Limb (tissue), 2 donors: ENCODE data around the gene SLC47A2.

Experiments used
- DNase-seq, 2 donors: peaks; one replicate each; pipeline ENCODE4 v3.0.0-alpha.2; 2016; ENCODE audit errors: extremely low spot score in 2 of 2

Gene SLC47A2

DNA sequence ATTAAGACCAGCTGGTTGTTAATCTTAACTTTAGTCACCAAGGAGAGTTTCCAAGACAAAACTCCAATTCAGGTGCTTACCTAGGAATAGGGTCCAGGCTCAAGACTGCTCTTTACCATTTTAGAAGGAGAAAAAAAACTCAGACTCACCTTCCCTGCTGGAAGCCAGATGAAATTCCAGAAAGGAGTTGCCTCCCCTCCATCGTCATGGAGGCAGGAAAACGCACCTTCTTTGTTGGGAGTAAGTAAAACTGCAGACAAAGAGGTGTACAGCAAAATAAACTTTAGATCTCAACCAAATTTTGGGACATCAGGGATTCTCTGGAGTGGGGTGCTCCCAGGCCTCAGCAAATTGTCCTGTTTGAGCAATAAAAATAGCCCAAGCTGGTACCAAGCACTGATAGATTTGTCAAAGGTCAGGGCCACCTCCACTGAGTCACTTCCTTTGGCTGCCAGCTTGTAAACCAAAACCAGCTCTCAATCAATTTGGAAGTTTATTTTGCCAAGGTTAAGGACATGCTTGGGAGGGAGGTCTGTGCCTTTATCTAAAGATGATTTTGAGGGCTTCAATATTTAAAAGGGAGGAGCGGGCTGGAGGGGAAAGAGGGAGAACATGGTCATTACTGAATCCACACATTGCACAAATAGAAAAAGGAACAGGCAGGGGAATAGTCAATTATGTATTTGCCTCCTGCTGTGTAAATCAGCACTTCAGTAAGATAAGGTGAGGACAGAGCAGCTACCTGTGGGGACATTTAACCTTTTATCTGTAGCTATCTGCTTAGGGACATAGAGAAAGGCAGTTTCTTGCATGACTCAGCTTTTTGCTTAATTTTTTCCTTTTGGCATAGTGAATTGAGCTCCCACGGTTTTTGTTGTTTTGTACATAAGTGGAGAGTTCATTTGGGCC is 69.3 kb downstream of the SLC47A2 start:
- DNase-seq, result no peak

DNA sequence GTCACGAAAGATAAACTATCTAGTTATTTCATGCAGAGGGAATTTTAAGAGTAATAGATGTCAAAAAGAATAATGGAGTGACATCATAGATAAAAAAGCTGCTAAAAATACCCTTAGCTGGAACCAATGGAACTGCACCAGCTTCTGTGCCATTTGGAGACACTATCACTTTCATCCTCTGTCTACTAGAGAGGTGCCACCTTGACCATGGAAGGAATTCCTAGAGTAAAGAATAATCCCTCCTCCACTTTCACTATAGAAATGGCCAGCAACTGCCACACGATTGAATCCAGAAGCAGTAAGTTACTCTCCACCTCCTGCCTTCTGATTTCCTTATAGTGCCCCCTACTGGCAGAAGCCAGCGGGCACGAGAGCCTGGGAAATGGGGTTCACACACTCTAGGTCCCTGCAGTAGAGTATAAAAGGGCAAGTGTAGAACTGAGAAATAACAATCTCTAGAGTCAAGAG is 70.6 kb downstream of the SLC47A2 start:
- no peak for DNase-seq

DNA sequence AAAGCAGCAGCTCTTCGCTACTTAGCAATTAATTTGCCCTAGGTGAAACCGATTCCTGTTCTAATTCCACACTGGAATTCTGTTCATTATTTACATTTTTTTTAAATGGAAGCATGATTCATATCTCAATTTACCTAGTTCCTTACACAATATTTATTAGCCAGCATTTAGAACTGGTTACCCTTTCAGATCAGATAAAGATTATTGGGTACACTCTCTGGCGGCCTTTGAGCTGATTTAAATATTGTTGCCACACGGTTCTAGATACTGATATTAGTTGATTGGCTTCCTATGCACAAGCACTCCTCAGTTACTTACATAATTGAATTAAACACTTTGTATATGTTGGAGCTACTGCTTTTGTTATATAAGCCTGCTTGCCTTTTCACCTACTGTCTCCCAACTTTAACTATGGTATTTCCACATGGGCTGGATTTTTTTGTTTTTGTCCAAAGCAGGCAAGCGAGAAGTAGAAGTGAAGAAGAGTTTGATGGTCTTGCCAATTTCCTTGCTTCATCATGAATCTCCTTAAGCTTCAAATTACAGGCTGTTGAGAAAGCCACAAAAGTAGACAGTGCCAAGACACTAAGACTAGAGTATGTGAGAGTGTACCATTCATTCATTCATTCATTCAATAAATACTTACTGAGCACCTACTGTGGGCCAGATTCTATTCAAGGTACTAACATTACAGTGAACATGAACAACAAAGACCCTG is 71.7 kb downstream of the SLC47A2 start:
- no peak for DNase-seq

GRCh38 chr17:19642373-19642893 is 74.0 kb downstream of the SLC47A2 start:
- no peak for DNase-seq

DNA sequence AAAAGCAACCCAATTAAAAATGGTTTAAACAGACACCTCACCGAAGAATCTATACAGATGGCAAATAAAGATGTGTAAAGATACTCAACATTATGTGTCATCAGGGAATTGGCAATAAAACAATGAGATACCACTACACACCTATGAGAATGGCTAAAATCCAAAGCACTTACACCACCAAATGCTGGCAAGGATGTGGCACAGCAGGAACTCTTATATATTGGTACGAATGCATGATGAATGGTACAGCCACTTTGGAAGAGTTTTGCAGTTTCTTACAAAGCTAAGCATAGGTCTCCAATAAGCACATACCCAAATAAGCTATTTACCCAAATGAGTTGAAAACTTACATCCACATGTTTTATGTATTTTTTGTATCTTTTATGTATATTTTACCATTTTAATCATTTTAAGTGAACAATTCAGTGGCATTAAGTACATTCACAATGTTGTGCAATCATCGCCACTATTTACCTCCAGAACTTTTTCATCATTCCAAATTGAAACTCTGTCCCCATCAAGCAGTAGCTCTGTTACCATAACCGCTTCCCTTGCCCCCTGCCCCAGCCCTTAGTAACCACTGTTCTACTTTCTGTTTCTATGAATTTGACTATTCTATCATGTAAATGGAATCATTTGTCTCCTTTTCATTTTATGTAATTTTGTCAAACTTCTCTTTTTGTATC is 74.6 kb downstream of the SLC47A2 start:
- DNase-seq, result no peak

GRCh38 chr17:19631905-19632304 is 84.5 kb downstream of the SLC47A2 start:
- no peak for DNase-seq

DNA sequence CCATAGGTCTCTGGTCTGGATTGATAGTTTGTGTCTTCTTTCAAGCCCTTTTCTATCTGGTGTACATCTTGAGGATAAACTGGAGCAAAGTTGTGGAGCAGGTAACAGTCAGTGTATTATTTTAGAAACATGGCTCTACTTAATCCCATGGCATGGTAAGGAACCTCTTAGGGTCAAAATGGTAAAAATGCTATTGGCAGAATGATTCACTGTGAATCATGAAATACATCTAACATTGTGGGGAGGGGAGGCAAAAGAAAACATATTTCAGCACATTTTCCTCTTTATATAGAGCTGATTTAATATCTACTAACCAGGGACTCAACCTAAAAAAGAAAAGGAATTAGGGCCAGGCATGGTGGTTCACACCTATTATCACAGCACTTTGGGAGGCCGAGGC is 85.7 kb downstream of the SLC47A2 start:
- no peak for DNase-seq

- no peak for DNase-seq
Observed at GRCh38 chr17:19630035-19630434, 86.3 kb downstream of the SLC47A2 start.

- no peak for DNase-seq
Observed at GRCh38 chr17:19629449-19629848, 86.9 kb downstream of the SLC47A2 start.
